Measurements from ENCODE around the gene ACTN1. TPM values are rescaled to one million over a fixed set of nuclear protein-coding genes. Genes with fewer than 3 reads are reported as not detected.

The ACTN1 gene
- total and polyA plus RNA-seq, 2 of the 8 experiments (the other 6 are each of a cell fraction or from before 2014, with no cell fraction given) = 236 to 262 TPM

DNA sequence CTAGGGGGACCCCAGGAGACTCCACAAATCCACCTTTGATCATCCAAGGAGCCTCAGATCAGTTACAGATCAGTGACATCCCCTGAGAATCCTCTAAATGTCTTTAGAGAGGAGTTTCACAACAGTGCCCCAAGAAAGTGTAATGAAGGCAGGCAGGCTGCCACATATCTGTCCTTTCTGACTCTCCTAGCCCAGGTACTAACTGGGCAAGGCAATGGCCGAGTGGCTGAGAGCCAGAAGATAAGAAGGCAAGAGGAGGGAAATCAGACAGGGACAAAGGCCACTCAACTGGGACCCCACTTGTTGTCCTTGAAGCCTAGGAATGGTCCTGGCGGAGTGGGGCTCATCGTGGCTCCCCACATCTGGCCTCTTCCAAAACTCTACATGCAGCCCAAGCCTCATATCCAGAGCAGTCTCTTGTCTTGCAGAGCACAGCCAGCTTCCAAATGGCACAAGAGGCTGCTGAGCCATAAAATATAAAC is 11.6 kb downstream of the ACTN1 start:
- H3K79me2 ChIP-seq (ENCODE audit: control insufficient read depth in 1 of 2, insufficient read depth in 2 of 2, low read length in 2 of 2) = peaks cover 29 to 100% of the 10 kb centered on the region in 2 experiments
- no peak overlapping the region for H3K4ac ChIP-seq (replicated peaks; ENCODE audit: insufficient read length, low read depth, low read length)
- no peak overlapping the region for H2AFZ ChIP-seq (ENCODE audit: low read length)
- H4K8ac ChIP-seq (ENCODE audit: extremely low read depth, insufficient read depth, low read length) = no peak overlapping the region
- no peak for TF ChIP-seq EZH2 (IDR thresholded peaks at IDR 0.05; ENCODE audit: low read depth, low read length, severe bottlenecking)
- H3K56ac ChIP-seq (replicated peaks; ENCODE audit: insufficient read length, low read depth, low read length) = no peak overlapping the region
- FAIRE-seq (no peak), DNase-seq (ENCODE audit: low read depth in 1 of 2, low spot score in 2 of 2) (no peak)
- H3K27ac ChIP-seq (ENCODE audit: low read depth, low read length) = no peak overlapping the region
- peaks cover 0 to 9% (median 0%) of the 10 kb centered on the region in 4 experiments; a peak in 2 of 8 replicates for H3K36me3 ChIP-seq (ENCODE audit: control insufficient read depth in 2 of 4, insufficient read depth in 4 of 4, low read length in 3 of 4)
- H4K91ac ChIP-seq (replicated peaks; ENCODE audit: insufficient read length, low read length) = no peak overlapping the region
- H3K27me3 ChIP-seq (replicated peaks in 1 of 4; ENCODE audit: control insufficient read depth in 3 of 4, extremely low read depth in 1 of 4, insufficient read depth in 3 of 4, low read length in 3 of 4) = no peaks in the 10 kb centered on the region
- H3K9me3 ChIP-seq (ENCODE audit: insufficient read depth in 2 of 2, low read depth in 1 of 2, low read length in 1 of 2) = no peaks in the 10 kb centered on the region
- peaks cover 48% of the 10 kb centered on the region for H3K79me1 ChIP-seq (ENCODE audit: low read depth, low read length)
- H3K23me2 ChIP-seq (ENCODE audit: low read depth, low read length) = no peaks in the 10 kb centered on the region
- H2BK5ac ChIP-seq (ENCODE audit: low read depth, low read length) = no peak overlapping the region; the same call in 1 of the 2 replicates
- H3K4me2 ChIP-seq (ENCODE audit: insufficient read depth in 1 of 2, low read depth in 2 of 2, low read length in 2 of 2) = no peak overlapping the region
- H3K23ac ChIP-seq (ENCODE audit: insufficient read length) = no peak overlapping the region
- no peak overlapping the region for H2BK15ac ChIP-seq (ENCODE audit: low read length)
- H3K14ac ChIP-seq (ENCODE audit: insufficient read length) = no peak overlapping the region
- peaks cover 11 to 30% (median 18%) of the 10 kb centered on the region in 4 experiments for H3K4me1 ChIP-seq (replicated peaks in 1 of 4; ENCODE audit: control insufficient read depth in 3 of 4, insufficient read depth in 4 of 4, low read length in 3 of 4)
- WGBS, 2 experiments (ENCODE audit: extremely low coverage in 1 of 2, insufficient coverage in 1 of 2, insufficient read length in 1 of 2, insufficient replicate concordance in 2 of 2, low coverage in 1 of 2, low lambda C conversion rate in 2 of 2, missing lambda C conversion rate in 1 of 2) = 91% methylated on average over 3 of the region's 3 CpGs; no CpG with 5 or more reads in 1 of the 2 experiments
- H3K4me3 ChIP-seq (ENCODE audit: extremely low read depth in 1 of 4, insufficient read depth in 2 of 4, low read depth in 3 of 4, low read length in 4 of 4) = no peak overlapping the region
- peaks cover 42 to 64% of the 10 kb centered on the region in 2 experiments for H4K20me1 ChIP-seq (replicated peaks in 1 of 2; ENCODE audit: control insufficient read depth in 1 of 2, insufficient read depth in 2 of 2, low read length in 2 of 2)
- H3K18ac ChIP-seq (ENCODE audit: extremely low read depth, low read length) = no peak overlapping the region
- no peak overlapping the region for H2BK120ac ChIP-seq (replicated peaks; ENCODE audit: low read depth, low read length)
- no peak overlapping the region for H2BK20ac ChIP-seq (ENCODE audit: low read length)
- no peak overlapping the region for H2BK12ac ChIP-seq (ENCODE audit: low read depth, low read length)
- POLR2A ChIA-PET (ENCODE audit: partially characterized antibody) = interaction anchor here (0.8 to 3.9 kb wide), 4 partner anchors 8 to 14 kb away, joined by 5 to 29 read pairs (median 7); partner anchors contain the start of gene ACTN1
- H2AK5ac ChIP-seq (ENCODE audit: low read depth, low read length) = peak overlapping the region; percentile 89
- no peak overlapping the region for H3K9ac ChIP-seq (replicated peaks in 1 of 4; ENCODE audit: extremely low read depth in 1 of 4, low read depth in 3 of 4, low read length in 3 of 4)
- H4K5ac ChIP-seq (ENCODE audit: insufficient read length, low read depth, low read length) = no peak overlapping the region
- CTCF ChIA-PET (ENCODE audit: partially characterized antibody) = interaction anchor here (1.1 to 3.6 kb wide), 7 partner anchors 10 to 83 kb away, joined by 3 to 14 read pairs (median 6); no protein-coding TSS in a partner anchor

Measured in H1 (cell line).